Measurements from ENCODE around the gene GRM4.

Gene GRM4

DNA sequence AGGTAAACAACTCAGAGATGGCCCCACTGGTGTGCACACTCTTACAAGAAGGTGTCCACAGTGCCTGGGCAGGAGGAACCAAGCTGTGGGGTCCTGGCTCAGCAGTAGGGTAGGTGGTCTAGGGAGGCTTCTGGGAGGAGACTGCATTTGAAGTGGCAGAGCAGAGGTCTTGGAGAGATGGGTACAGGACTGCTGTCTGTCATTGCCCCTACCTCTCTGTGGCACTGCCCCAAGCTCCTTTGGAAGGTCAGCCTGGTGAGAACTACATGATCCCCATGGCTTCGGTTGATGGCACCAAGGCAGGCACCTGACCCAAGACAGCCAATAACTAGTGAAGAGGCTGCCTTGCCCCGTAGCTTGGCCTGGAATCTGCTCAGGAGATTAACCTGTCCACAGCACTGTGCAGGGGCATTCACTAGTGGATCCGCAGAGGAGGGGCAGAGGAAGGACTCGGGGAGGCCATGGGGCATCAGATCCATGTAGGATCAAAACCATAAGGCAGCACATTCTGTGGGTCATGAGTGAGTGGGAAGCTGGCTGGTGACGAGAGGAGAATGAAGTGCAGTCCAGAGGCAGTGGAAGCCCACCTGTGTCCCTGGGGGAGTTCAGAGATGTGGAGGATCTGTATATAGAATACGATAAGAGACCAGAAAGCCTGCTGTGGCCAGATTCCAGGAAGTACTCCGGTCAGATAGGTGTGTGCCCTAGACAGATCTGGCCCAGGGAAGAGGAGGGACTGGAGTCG is 162.0 kb downstream of the GRM4 start:
- no peaks in the 10 kb centered on the region for H4K20me1 ChIP-seq (ENCODE audit: low read depth, low read length)
- H3K9ac ChIP-seq (ENCODE audit: low read length): no peak overlapping the region
- no peaks in the 10 kb centered on the region for H3K9me3 ChIP-seq (ENCODE audit: insufficient read depth, low read length)
- no peaks in the 10 kb centered on the region for H3K9me2 ChIP-seq (replicated peaks; ENCODE audit: insufficient read depth, low read length)
- no peak overlapping the region for H3K4me3 ChIP-seq (ENCODE audit: insufficient read depth, low read length, poor library complexity, severe bottlenecking)
- no peak overlapping the region for H2AFZ ChIP-seq (ENCODE audit: low read depth, low read length, severe bottlenecking)
- H3F3A ChIP-seq (ENCODE audit: insufficient read depth): no peaks in the 10 kb centered on the region
- H3K4me2 ChIP-seq (ENCODE audit: low read depth, low read length, poor library complexity, severe bottlenecking): no peak overlapping the region
- no peaks in the 10 kb centered on the region; the same call in 1 of the 2 replicates for H3K27me3 ChIP-seq (ENCODE audit: low read length)
- no peak overlapping the region for H3K27ac ChIP-seq (ENCODE audit: low read depth, low read length)
- no peaks in the 10 kb centered on the region for H3K36me3 ChIP-seq (ENCODE audit: low read length)
- TF ChIP-seq, protein P1, sequence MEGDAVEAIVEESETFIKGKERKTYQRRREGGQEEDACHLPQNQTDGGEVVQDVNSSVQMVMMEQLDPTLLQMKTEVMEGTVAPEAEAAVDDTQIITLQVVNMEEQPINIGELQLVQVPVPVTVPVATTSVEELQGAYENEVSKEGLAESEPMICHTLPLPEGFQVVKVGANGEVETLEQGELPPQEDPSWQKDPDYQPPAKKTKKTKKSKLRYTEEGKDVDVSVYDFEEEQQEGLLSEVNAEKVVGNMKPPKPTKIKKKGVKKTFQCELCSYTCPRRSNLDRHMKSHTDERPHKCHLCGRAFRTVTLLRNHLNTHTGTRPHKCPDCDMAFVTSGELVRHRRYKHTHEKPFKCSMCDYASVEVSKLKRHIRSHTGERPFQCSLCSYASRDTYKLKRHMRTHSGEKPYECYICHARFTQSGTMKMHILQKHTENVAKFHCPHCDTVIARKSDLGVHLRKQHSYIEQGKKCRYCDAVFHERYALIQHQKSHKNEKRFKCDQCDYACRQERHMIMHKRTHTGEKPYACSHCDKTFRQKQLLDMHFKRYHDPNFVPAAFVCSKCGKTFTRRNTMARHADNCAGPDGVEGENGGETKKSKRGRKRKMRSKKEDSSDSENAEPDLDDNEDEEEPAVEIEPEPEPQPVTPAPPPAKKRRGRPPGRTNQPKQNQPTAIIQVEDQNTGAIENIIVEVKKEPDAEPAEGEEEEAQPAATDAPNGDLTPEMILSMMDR (IDR thresholded peaks at IDR 0.05; ENCODE audit: insufficient read depth, low read length, poor library complexity, severe bottlenecking): no peak
- TF ChIP-seq EZH2phosphoT487 (conservative IDR thresholded peaks at IDR 0.05; ENCODE audit: low read length): no peak
- no peaks in the 10 kb centered on the region for H3K79me2 ChIP-seq (ENCODE audit: insufficient read depth, low read length)

DNA sequence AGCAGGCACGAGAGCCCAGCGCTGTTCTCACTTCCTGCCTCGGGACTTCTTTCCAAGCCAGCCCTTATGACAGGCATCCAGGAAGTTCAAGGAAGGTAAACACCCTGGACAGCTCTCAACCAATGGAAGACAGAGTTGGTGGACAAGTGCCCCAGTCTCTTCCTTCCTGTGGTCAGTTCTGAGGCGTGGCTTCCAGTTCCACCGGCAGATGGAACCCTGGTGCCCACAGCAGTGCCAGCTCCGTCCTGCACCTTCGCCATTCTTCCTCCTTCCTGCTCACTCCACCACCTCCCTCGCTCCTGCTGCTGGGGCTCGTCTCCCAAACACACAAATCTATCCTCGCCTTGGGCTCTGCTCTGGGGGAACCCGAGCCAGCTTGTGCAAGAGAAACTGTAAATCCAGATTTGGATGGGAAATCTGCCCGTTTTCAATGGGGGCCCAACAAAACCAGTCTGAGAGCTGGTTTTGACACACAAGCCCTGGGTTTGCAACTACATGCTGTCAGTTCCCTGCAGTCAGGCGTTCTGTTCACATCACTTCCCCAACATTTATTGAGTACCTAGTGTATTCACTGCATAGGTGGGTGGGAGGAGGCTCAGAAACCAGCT is 162.7 kb downstream of the GRM4 start:
- H3K27ac ChIP-seq (ENCODE audit: low read depth, low read length): no peak overlapping the region
- H3K9me2 ChIP-seq (replicated peaks; ENCODE audit: insufficient read depth, low read length): no peaks in the 10 kb centered on the region
- H3K4me3 ChIP-seq (ENCODE audit: insufficient read depth, low read length, poor library complexity, severe bottlenecking): no peak overlapping the region
- H4K20me1 ChIP-seq (ENCODE audit: low read depth, low read length): no peaks in the 10 kb centered on the region
- H3K79me2 ChIP-seq (ENCODE audit: insufficient read depth, low read length): no peaks in the 10 kb centered on the region
- no peaks in the 10 kb centered on the region; the same call in 1 of the 2 replicates for H3K27me3 ChIP-seq (ENCODE audit: low read length)
- H3K4me2 ChIP-seq (ENCODE audit: low read depth, low read length, poor library complexity, severe bottlenecking): no peak overlapping the region
- H2AFZ ChIP-seq (ENCODE audit: low read depth, low read length, severe bottlenecking): no peak overlapping the region
- no peak overlapping the region for H3K9ac ChIP-seq (ENCODE audit: low read length)
- H3K36me3 ChIP-seq (ENCODE audit: low read length): no peaks in the 10 kb centered on the region
- TF ChIP-seq EZH2phosphoT487 (conservative IDR thresholded peaks at IDR 0.05; ENCODE audit: low read length): no peak
- TF ChIP-seq, protein P1 (IDR thresholded peaks at IDR 0.05; ENCODE audit: insufficient read depth, low read length, poor library complexity, severe bottlenecking): no peak
- no peaks in the 10 kb centered on the region for H3F3A ChIP-seq (ENCODE audit: insufficient read depth)
- no peaks in the 10 kb centered on the region for H3K9me3 ChIP-seq (ENCODE audit: insufficient read depth, low read length)

DNA sequence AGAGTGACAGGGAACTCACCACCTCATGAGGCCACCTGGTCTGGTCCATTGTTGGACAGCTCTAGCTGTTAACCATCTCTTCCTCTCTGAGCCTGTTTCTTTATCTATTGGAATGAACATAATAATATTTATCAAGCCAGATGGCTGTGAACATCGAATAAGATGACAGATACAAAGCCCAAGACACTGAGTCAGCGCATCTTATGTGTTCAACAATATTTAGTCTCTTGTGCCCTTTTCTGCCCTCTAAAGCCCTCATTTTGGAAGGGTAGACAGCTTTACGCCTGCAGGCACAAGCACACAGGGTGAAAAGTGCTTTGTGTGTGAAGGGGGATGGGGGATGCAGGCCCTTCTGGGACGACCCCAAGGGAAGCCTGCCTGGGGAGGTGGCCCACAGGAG is 164.0 kb downstream of the GRM4 start:
- H3K4me3 ChIP-seq (ENCODE audit: insufficient read depth, low read length, poor library complexity, severe bottlenecking): no peak overlapping the region
- H3K4me2 ChIP-seq (ENCODE audit: low read depth, low read length, poor library complexity, severe bottlenecking): no peak overlapping the region
- no peaks in the 10 kb centered on the region for H3K9me3 ChIP-seq (ENCODE audit: insufficient read depth, low read length)
- H3K27ac ChIP-seq (ENCODE audit: low read depth, low read length): no peak overlapping the region
- H4K20me1 ChIP-seq (ENCODE audit: low read depth, low read length): no peaks in the 10 kb centered on the region
- H3K36me3 ChIP-seq (ENCODE audit: low read length): no peaks in the 10 kb centered on the region
- no peaks in the 10 kb centered on the region for H3F3A ChIP-seq (ENCODE audit: insufficient read depth)
- H3K79me2 ChIP-seq (ENCODE audit: insufficient read depth, low read length): no peaks in the 10 kb centered on the region
- H2AFZ ChIP-seq (ENCODE audit: low read depth, low read length, severe bottlenecking): no peak overlapping the region
- no peak overlapping the region for H3K9ac ChIP-seq (ENCODE audit: low read length)
- no peaks in the 10 kb centered on the region; the same call in 1 of the 2 replicates for H3K27me3 ChIP-seq (ENCODE audit: low read length)
- TF ChIP-seq EZH2phosphoT487 (conservative IDR thresholded peaks at IDR 0.05; ENCODE audit: low read length): no peak
- TF ChIP-seq, protein P1 (IDR thresholded peaks at IDR 0.05; ENCODE audit: insufficient read depth, low read length, poor library complexity, severe bottlenecking): no peak
- no peaks in the 10 kb centered on the region for H3K9me2 ChIP-seq (replicated peaks; ENCODE audit: insufficient read depth, low read length)

All from SU-DHL-6 (cell line).